GM18507 (cell line): ENCODE results near the gene GRAMD4.

ENCODE experiments used
- DNase-seq: peaks from one replicate; pipeline ENCODE4 v3.0.0; 2011; ENCODE audit warnings: low read depth; ENCODE audit not compliant: insufficient read length; ENCODE audit errors: extremely low spot score
- FAIRE-seq: peaks from 2 replicates; lab custom pipeline; 2011; peaks lifted over from hg19 to GRCh38; lab: Jason Lieb, UNC

The GRAMD4 gene

GRCh38 chr22:46652081-46652846, 32.1 kb downstream of the GRAMD4 start:
- FAIRE-seq, result no peak

GRCh38 chr22:46652847-46653331, 32.7 kb downstream of the GRAMD4 start:
- DNase-seq (no peak), FAIRE-seq (no peak)

More at GRCh38 chr22:46652081-46652846, 32.1 kb downstream of the GRAMD4 start:
- no peak for DNase-seq

GRCh38 chr22:46653596-46653995, 33.4 kb downstream of the GRAMD4 start:
- DNase-seq, result peak; percentile 23
- peak; percentile 74 for FAIRE-seq

GRCh38 chr22:46654426-46654825, 34.2 kb downstream of the GRAMD4 start:
- DNase-seq (no peak), FAIRE-seq (no peak)

GRCh38 chr22:46654927-46655595, 34.9 kb downstream of the GRAMD4 start:
- FAIRE-seq (no peak), DNase-seq (no peak)

GRCh38 chr22:46655861-46656608, 35.8 kb downstream of the GRAMD4 start:
- DNase-seq, result no peak

GRCh38 chr22:46656856-46657654, 36.9 kb downstream of the GRAMD4 start:
- DNase-seq (no peak), FAIRE-seq (no peak)

More at GRCh38 chr22:46655861-46656608, 35.8 kb downstream of the GRAMD4 start:
- no peak for FAIRE-seq

- DNase-seq (no peak), FAIRE-seq (no peak)
These were observed 37.4 kb downstream of the GRAMD4 start for GRCh38 chr22:46657655-46657953.

GRCh38 chr22:46657996-46658947, 38.1 kb downstream of the GRAMD4 start:
- no peak for DNase-seq

GRCh38 chr22:46659059-46659790, 39.0 kb downstream of the GRAMD4 start:
- FAIRE-seq, result no peak
- no peak for DNase-seq

More at GRCh38 chr22:46657996-46658947, 38.1 kb downstream of the GRAMD4 start:
- no peak for FAIRE-seq

- FAIRE-seq, result no peak
These were observed 39.6 kb downstream of the GRAMD4 start for GRCh38 chr22:46659791-46660186.

GRCh38 chr22:46660604-46661201, 40.5 kb downstream of the GRAMD4 start:
- DNase-seq (no peak), FAIRE-seq (no peak)

More at GRCh38 chr22:46659791-46660186, 39.6 kb downstream of the GRAMD4 start:
- DNase-seq, result no peak

- FAIRE-seq (no peak), DNase-seq (no peak)
These were observed 41.1 kb downstream of the GRAMD4 start for GRCh38 chr22:46661221-46661851.

GRCh38 chr22:46662226-46662625, 42.0 kb downstream of the GRAMD4 start:
- DNase-seq (no peak), FAIRE-seq (no peak)

GRCh38 chr22:46663001-46663400, 42.8 kb downstream of the GRAMD4 start:
- no peak for FAIRE-seq
- no peak for DNase-seq

GRCh38 chr22:46663436-46664100, 43.4 kb downstream of the GRAMD4 start:
- FAIRE-seq (no peak), DNase-seq (no peak)
